Upper lobe of left lung (tissue), 6 donors: Measurements from ENCODE around the gene ZC3H7A. TPM values are rescaled to one million over a fixed set of nuclear protein-coding genes. Genes with fewer than 3 reads are reported as not detected.

Experiments
- ATAC-seq, 2 donors: fragments of 200-7000 bp; cut with Tn5 transposase; one replicate each; pipeline ENCODE4 v1.9.1; 2022; ENCODE audit warnings: mild to moderate bottlenecking in 2 of 2, moderate library complexity in 2 of 2; ENCODE audit not compliant: low FRiP score in 2 of 2
- DNase-seq, 2 donors: peaks; one replicate each; pipeline ENCODE4 v3.0.0-alpha.2; 2019 to 2020
- H3K27ac ChIP-seq, 4 donors: fragments of 200-600 bp; sonication (generic); one replicate each; pipeline ENCODE4 v1.5.1; 2016 to 2019
- H3K27me3 ChIP-seq, 4 donors: fragments of 200-600 bp; sonication (generic); one replicate each; pipeline ENCODE4 v1.5.1; 2017 to 2019
- H3K36me3 ChIP-seq, 4 donors: fragments of 200-600 bp; sonication (generic); one replicate each; pipeline ENCODE4 v1.5.1; 2016 to 2019
- H3K4me1 ChIP-seq, 4 donors: fragments of 200-600 bp; sonication (generic); one replicate each; pipeline ENCODE4 v1.5.1; 2018 to 2019
- H3K4me3 ChIP-seq, 4 donors: fragments of 200-600 bp; sonication (generic); one replicate each; pipeline ENCODE4 v1.5.1; 2017 to 2019; ENCODE audit warnings: mild to moderate bottlenecking in 2 of 4, moderate library complexity in 1 of 4
- H3K9me3 ChIP-seq, 4 donors: fragments of 200-600 bp; sonication (generic); one replicate each; pipeline ENCODE4 v1.5.1; 2018 to 2019
- CTCF ChIP-seq, 6 experiments: fragments of 450-650 bp in 4 of 6; fragments of 200-600 bp in 2 of 6; sonication (generic) in 2 of 6; IDR thresholded peaks; one replicate each; pipeline ENCODE4 v1.5.1; 2016 to 2019; ENCODE audit warnings: antibody characterized with exemption in 6 of 6
- EP300 ChIP-seq, 4 donors: sonication (generic); formaldehyde crosslinking; IDR thresholded peaks; one replicate each; pipeline ENCODE4 v1.5.1; 2017; ENCODE audit warnings: antibody characterized with exemption in 4 of 4, control low read depth in 2 of 4
- POLR2A ChIP-seq, 4 donors: fragments of 450-650 bp; IDR thresholded peaks; one replicate each; pipeline ENCODE4 v1.5.1; 2016 to 2017; ENCODE audit warnings: antibody characterized with exemption in 4 of 4, mild to moderate bottlenecking in 2 of 4
- POLR2AphosphoS5 ChIP-seq, 2 donors: sonication (generic); formaldehyde crosslinking; IDR thresholded peaks; one replicate each; pipeline ENCODE4 v1.5.1; 2017; ENCODE audit warnings: antibody characterized with exemption in 2 of 2
- WGBS, 2 donors: methylation state at CpG; one replicate each; pipeline ENCODE4 v1.1.5; 2017 to 2018; 5-methylcytosine and 5-hydroxymethylcytosine counted together
- total RNA-seq, 6 donors: library from RNA; depleted of rRNA in 4 of 6; stranded (reverse); fragments of >200 nt in 4 of 6; gene quantifications; one replicate each; pipeline versions ENCODE4 v1.1.0 to v1.2.1, GENCODE V29; 2016 to 2021
- donor health status: DM: no; HTN: no; CAD: no; lungs with moderate emphysema.
- donor health status: DM: no; HTN: yes; CAD: no; lungs with severe emphysema.

Gene ZC3H7A
- total RNA-seq, 6 donors from 2014 or later: 52.7 to 142 (median 64.7) TPM

- ATAC-seq: no peak
- Histone ChIP-seq H3K27ac (no peak overlapping the region), H3K4me1 (no peaks in the 10 kb centered on the region), H3K27me3 (no peaks in the 10 kb centered on the region), H3K36me3 (peaks cover 78 to 98% (median 92%) of the 10 kb centered on the region in 4 donors), H3K4me3 (no peak overlapping the region), H3K9me3 (no peaks in the 10 kb centered on the region)
- 94 to 96% methylated on average over 7 of the region's 7 CpGs for WGBS, 2 donors
- TF ChIP-seq EP300 (IDR thresholded peaks at IDR 0.05): no peak
- TF ChIP-seq POLR2AphosphoS5 (IDR thresholded peaks at IDR 0.05): no peak
- TF ChIP-seq POLR2A (IDR thresholded peaks at IDR 0.05): no peak
- no peak for TF ChIP-seq CTCF (IDR thresholded peaks at IDR 0.05)
- no peak for DNase-seq
These were observed 44.0 kb upstream of the ZC3H7A start for GRCh38 chr16:11841026-11841425.

GRCh38 chr16:11836650-11837244 lies 39.7 kb upstream of the ZC3H7A start:
- no peak for TF ChIP-seq POLR2A (IDR thresholded peaks at IDR 0.05)
- no peak for TF ChIP-seq POLR2AphosphoS5 (IDR thresholded peaks at IDR 0.05)
- TF ChIP-seq EP300 (IDR thresholded peaks at IDR 0.05): no peak
- no peak for TF ChIP-seq CTCF (IDR thresholded peaks at IDR 0.05)
- WGBS, 2 donors: 95% methylated on average over 7 of the region's 7 CpGs
- Histone ChIP-seq H3K27ac (no peak overlapping the region), H3K4me1 (peaks cover 0 to 3% (median 0%) of the 10 kb centered on the region in 4 donors), H3K9me3 (no peaks in the 10 kb centered on the region), H3K36me3 (peaks cover 45 to 61% (median 59%) of the 10 kb centered on the region in 4 donors), H3K4me3 (no peak overlapping the region), H3K27me3 (no peaks in the 10 kb centered on the region)
- DNase-seq (no peak), ATAC-seq (no peak)

GRCh38 chr16:11835891-11836649 lies 39.0 kb upstream of the ZC3H7A start:
- H3K9me3 ChIP-seq: no peaks in the 10 kb centered on the region
- DNase-seq (no peak), ATAC-seq (no peak)
- H3K4me1 ChIP-seq: peaks cover 0 to 3% (median 0%) of the 10 kb centered on the region in 4 donors
- peaks cover 40 to 54% (median 52%) of the 10 kb centered on the region in 4 donors for H3K36me3 ChIP-seq
- no peak for TF ChIP-seq POLR2AphosphoS5 (IDR thresholded peaks at IDR 0.05)
- TF ChIP-seq CTCF (IDR thresholded peaks at IDR 0.05): no peak
- TF ChIP-seq POLR2A (IDR thresholded peaks at IDR 0.05): no peak
- no peak for TF ChIP-seq EP300 (IDR thresholded peaks at IDR 0.05)
- WGBS, 2 donors: 63 to 73% methylated on average over 9 of the region's 9 CpGs
- no peaks in the 10 kb centered on the region for H3K27me3 ChIP-seq
- H3K27ac ChIP-seq: no peak overlapping the region
- no peak overlapping the region for H3K4me3 ChIP-seq

GRCh38 chr16:11835309-11835708 lies 38.3 kb upstream of the ZC3H7A start:
- H3K27ac ChIP-seq: no peak overlapping the region
- ATAC-seq (no peak), DNase-seq (no peak)
- H3K4me1 ChIP-seq: peaks cover 0 to 3% (median 0%) of the 10 kb centered on the region in 4 donors
- H3K27me3 ChIP-seq: no peaks in the 10 kb centered on the region
- H3K9me3 ChIP-seq: no peaks in the 10 kb centered on the region
- TF ChIP-seq CTCF (IDR thresholded peaks at IDR 0.05): no peak
- TF ChIP-seq POLR2AphosphoS5 (IDR thresholded peaks at IDR 0.05): no peak
- no peak for TF ChIP-seq EP300 (IDR thresholded peaks at IDR 0.05)
- no peak for TF ChIP-seq POLR2A (IDR thresholded peaks at IDR 0.05)
- H3K4me3 ChIP-seq: no peak overlapping the region
- peaks cover 38 to 46% (median 44%) of the 10 kb centered on the region in 4 donors for H3K36me3 ChIP-seq
- WGBS, 2 donors: 86 to 90% methylated on average over 3 to 4 of the region's 4 CpGs
